ENCODE measurements around the gene E2F6.

- TF ChIP-seq, protein P1, sequence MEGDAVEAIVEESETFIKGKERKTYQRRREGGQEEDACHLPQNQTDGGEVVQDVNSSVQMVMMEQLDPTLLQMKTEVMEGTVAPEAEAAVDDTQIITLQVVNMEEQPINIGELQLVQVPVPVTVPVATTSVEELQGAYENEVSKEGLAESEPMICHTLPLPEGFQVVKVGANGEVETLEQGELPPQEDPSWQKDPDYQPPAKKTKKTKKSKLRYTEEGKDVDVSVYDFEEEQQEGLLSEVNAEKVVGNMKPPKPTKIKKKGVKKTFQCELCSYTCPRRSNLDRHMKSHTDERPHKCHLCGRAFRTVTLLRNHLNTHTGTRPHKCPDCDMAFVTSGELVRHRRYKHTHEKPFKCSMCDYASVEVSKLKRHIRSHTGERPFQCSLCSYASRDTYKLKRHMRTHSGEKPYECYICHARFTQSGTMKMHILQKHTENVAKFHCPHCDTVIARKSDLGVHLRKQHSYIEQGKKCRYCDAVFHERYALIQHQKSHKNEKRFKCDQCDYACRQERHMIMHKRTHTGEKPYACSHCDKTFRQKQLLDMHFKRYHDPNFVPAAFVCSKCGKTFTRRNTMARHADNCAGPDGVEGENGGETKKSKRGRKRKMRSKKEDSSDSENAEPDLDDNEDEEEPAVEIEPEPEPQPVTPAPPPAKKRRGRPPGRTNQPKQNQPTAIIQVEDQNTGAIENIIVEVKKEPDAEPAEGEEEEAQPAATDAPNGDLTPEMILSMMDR (IDR thresholded peaks at IDR 0.05; ENCODE audit: poor library complexity) = no peak
- TF ChIP-seq EZH2 (IDR thresholded peaks at IDR 0.05; ENCODE audit: borderline replicate concordance) = no peak
- no peak for TF ChIP-seq EZH2phosphoT487 (IDR thresholded peaks at IDR 0.05; ENCODE audit: low read depth, severe bottlenecking, unreplicated experiment)
Observed at GRCh38 chr2:11411244-11411643, 54.7 kb downstream of the E2F6 start.
